Activated CD4-positive, alpha-beta T cell treated with anti-CD3 and anti-CD28 coated beads for 48 hours (primary cell): ENCODE results near the gene MGAT5B.

Experiments
- DNase-seq: peaks from one replicate; pipeline ENCODE4 v3.0.0-alpha.2; 2020

Gene MGAT5B

DNA sequence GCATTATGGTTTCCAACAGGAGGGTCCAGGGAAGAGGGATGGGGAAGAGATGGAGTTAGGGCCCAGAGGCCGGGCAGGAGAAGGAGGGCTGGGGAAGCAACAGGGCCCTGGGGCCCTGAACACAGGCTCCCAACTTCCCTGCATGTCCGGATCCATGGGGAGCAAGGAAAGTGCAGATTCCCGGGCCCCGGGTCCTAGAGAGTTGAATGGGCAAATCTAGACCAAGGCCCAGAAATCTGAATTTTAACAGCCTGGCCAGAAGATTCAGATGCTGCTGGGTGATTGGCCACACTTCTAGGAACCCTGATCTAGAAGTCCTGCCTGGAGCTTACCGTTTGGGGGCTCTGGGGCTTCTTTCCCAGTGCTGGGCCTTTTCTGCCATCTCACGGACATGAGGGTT, 13.2 kb downstream of the MGAT5B start:
- DNase-seq, result no peak

DNA sequence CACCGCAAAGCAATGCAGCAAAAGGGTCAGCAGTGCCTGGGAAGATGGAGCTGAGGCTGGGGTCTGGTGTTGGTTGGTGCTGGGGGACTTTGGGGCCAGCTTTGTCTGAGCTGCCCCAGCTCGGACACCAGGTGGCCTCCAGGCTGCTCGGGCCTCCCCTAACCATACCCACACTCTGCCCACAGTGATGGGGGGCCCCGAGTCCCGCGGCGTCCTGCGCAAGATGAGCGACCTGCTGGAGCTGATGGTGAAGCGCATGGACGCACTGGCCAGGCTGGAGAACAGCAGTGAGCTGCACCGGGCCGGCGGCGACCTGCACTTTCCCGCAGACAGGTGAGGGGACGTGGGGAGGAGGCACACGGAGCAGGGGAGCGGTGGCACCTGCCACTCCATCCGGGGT, 13.8 kb downstream of the MGAT5B start:
- DNase-seq, result no peak

DNA sequence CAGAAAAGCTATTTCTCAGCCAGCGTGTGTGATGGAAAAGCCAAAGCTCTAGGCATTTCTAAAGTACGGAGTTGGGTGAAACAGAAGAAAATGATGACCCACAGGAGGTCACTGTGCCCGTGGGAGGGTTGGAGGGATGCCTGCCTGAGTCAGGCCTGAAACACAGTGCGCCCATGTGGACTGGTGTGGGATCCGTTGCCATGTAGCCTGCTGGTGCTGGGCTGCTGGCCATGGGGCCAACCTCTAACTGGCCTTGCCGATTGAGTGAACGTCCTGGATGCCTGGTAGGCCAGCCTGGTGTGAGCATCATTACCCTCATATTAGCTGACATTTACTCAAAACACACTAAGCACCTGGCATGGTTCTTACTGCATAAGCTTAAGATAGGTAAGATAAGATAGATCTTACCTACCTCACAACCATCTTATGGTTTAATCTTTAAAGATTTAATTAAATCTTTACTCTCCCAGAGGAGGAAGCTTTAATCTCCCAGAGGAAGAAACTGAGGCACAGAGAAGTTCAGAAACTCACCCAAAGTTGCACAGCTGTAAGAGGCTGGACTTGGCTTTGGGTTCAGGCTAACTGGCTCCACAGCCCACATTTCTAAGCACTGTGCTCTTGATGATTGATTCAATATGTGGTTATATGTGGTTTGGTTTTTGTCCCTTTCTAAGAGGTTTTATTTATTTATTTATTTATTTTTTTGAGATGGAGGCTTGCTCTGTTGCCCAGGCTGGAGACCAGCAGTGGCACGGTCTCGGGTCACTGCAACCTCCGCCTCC, 15.7 kb downstream of the MGAT5B start:
- no peak for DNase-seq

DNA sequence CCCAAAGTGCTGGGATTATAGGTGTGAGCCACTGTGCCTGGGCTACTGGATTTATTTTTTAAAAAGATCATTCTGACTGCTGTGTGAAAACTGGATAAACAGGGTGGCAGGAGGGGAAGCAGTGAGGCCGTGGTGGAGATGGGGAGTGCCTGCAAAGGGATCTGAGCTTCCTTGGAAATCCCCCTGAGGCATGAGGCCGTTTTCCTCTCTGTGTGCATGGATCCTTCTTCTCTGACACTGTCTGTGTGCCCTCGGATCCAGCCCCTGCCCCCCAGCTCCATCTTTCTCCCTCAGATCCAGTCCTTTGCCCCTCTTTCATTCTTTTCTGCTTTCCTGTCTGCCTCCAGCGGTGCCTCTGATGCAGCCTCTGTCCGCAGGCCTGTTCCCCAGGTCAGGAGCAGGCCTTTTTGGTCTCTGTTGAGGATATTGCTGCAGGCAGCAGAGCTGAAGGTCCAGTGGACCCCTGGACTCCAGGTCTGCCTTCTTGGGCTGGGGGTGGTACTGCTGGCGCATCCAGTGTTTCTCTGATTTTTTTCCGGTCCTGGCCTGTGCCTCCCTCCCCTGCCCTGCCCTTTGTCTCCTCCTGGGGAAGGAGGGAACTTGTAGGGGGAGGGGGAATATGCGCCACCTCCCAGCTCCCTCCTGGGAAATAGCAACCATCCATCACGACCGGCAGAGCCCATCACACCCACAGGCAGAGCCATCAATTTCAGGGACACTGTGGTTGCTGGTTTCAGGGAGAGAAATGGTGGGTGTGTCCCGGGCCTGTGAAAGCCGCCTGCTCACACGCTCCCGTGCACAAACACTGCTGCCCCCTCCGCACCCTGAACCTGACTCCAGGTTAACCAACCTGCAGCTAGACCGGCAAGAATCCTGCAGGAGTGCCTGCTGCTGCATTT, 17.0 kb downstream of the MGAT5B start:
- no peak for DNase-seq

GRCh38 chr17:76885894-76886290, 17.7 kb downstream of the MGAT5B start:
- no peak for DNase-seq

- no peak for DNase-seq
Measured at GRCh38 chr17:76886395-76886794, 18.2 kb downstream of the MGAT5B start.

DNA sequence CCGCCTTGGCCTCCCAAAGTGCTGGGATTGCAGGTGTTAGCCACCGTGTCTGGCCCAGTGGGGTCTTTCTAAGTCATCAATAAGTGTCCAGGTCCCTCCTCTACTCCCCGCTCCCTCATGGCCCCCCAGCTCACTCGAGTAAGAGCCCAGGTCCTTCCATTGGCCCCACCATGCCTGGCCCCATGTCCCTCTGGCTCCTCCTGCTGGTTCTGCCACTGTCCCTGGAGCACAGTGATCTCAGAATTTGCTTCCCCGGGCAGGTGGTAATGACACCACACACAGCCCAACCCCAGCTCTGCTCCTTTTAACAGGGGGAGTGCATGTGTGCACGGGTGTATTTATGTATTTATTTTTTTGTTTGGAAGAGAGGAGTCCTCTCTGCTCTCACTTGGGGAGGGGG, 19.6 kb downstream of the MGAT5B start:
- DNase-seq, result no peak

- no peak for DNase-seq
Measured at GRCh38 chr17:76888661-76889060, 20.5 kb downstream of the MGAT5B start.

- DNase-seq, result no peak
Measured at GRCh38 chr17:76889323-76889722, 21.1 kb downstream of the MGAT5B start.

- no peak for DNase-seq
Measured at GRCh38 chr17:76892329-76892728, 24.1 kb downstream of the MGAT5B start.

- DNase-seq, result no peak
Measured at GRCh38 chr17:76893623-76894334, 25.6 kb downstream of the MGAT5B start.

DNA sequence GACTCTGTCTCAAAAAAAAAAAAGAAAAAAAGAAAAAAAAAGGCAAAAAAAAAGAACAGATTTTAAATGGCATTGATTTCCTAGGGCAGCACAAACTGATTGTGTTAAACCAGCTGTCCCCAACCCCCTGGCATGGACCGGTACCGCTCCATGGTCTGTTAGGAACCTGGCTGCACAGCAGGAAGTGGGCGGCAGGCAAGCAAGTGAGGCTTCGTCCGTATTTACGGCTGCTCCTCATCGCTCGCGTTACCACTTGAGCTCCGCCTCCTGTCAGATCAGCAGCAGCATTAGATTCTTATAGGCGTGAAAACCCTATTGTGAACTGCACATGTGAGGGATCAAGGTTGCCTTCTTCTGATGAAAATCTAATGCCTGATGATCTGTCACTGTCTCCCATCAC, 26.6 kb downstream of the MGAT5B start:
- no peak for DNase-seq

DNA sequence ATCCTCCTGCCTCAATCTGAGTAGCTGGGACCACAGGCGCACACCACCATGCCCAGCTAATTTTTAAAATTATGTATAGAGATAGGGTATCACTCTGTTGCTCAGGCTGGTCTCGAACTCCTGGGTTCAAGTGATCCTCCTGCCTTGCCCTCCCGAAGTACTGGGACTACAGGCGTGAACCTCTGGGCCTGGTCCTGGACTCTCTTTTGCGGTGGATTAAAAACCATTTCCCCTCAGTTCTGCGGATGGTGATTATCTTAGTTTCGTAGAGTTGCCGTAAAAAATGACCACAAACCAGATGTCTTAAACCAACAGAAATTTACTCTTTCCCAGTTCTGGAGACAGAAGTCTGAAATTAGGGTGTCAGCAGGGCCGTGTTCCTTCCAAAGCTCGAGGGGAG, 28.8 kb downstream of the MGAT5B start:
- no peak for DNase-seq

DNA sequence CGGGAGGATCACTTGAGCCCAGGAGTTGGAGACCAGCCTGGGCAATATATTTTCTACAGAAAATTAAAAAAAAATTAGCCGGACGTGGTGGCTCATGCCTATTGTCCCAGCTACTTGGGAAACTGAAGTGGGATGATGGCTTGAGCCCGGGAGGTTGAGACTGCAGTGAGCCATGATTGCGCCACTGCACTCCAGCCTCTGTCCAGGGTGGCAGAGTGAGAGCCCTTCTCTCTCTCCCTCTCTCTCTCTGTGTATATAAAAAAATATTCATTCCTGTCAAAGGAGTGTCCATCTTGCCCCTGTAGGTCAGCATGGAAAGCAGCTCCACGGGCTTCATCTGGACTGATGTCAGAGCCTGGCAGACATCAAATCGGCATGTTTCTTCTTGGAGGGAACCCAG, 31.2 kb downstream of the MGAT5B start:
- no peak for DNase-seq

- DNase-seq, result no peak
Measured at GRCh38 chr17:76900723-76901122, 32.5 kb downstream of the MGAT5B start.

GRCh38 chr17:76901542-76902197, 33.5 kb downstream of the MGAT5B start:
- DNase-seq, result no peak

- no peak for DNase-seq
Measured at GRCh38 chr17:76902476-76902875, 34.3 kb downstream of the MGAT5B start.

DNA sequence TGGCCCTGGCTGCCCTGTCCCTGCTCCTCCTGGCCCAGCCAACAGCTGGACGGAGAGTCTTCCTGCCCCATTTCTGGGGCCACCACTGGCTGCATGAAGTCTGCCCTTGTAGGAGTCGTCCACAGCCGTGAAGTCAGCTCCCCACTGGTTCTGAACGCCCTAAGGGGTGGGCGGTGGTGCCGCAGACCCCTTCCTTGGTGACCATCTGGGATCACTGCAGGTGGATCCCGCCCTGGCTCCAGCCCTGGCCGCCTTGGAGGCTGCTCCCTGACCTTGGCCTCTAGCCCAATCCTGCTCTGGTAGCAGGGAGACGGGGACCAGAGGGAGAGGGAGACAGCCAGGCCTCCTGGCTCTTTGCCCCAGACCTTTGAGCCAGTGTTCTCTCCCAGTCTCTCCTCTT, 35.4 kb downstream of the MGAT5B start:
- DNase-seq, result no peak

- DNase-seq, result no peak
Measured at GRCh38 chr17:76904116-76904515, 35.9 kb downstream of the MGAT5B start.

DNA sequence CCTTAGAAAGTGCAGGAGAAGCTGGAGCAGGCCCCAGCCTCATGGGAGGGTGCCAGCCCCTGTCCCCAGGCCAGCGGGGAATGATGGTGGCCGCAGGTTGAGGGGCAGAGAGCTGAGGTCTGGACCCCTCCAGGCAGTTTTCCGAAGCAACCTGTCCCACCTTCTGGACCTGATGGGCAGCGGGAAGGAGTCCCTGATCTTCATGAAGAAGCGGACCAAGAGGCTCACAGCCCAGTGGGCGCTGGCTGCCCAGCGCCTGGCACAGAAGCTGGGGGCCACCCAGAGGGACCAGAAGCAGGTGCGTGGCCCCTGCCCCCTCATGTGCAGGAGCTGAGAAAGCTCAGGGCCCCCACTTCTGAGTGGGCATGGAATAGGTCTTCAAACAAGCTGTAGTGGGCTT, 36.8 kb downstream of the MGAT5B start:
- no peak for DNase-seq

GRCh38 chr17:76905836-76906235, 37.6 kb downstream of the MGAT5B start:
- DNase-seq, result no peak

- DNase-seq, result no peak
Measured at GRCh38 chr17:76906463-76906862, 38.3 kb downstream of the MGAT5B start.

DNA sequence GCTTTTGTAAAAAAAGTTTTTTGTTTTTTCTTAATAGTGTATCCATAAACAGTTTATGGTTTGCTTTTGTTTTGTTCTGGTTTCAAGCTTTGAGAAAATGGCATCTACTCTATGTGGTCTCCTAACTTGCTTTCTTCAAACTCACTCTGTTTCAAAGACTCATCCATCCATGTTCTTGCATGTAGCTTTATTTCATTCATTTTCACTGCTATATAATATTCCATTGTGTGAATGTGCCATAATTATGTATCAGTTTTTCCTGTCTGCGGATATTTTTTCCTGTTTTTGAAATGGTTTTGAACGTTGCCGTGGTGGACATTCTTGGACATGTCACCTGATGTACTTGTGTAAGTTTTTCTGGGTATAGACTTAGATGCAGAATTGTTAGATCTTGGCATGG, 39.1 kb downstream of the MGAT5B start:
- DNase-seq, result no peak
